Fibroblast of the aortic adventitia (primary cell): ENCODE results near the gene DTNBP1. TPM values are rescaled to one million over a fixed set of nuclear protein-coding genes. Genes with fewer than 3 reads are reported as not detected.

Source experiments
- DNase-seq: peaks from one replicate; pipeline ENCODE4 v3.0.0-alpha.2; 2010; ENCODE audit warnings: low read depth
- H3K4me3 ChIP-seq: 2 replicates; pipeline ENCODE4 v1.5.1; 2011; ENCODE audit warnings: low read depth, mild to moderate bottlenecking, control low read depth, low read length, moderate library complexity
- CTCF ChIP-seq: IDR thresholded peaks from 2 replicates; pipeline ENCODE4 v1.5.1; 2011; ENCODE audit warnings: mild to moderate bottlenecking, low read length, control low read depth, inconsistent platforms; ENCODE audit not compliant: insufficient read depth
- total RNA-seq: library from RNA; depleted of rRNA; stranded (reverse); fragments of >200 nt; gene quantifications from 2 replicates; pipeline ENCODE4 v1.2.3, GENCODE V29; 2012; ENCODE audit warnings: low replicate concordance

Gene DTNBP1
- total RNA-seq, 1 donor, result 5.8 TPM

GRCh38 chr6:15519681-15520080 lies 143.1 kb downstream of the DTNBP1 start:
- no peak overlapping the region for H3K4me3 ChIP-seq
- no peak for TF ChIP-seq CTCF
- no peak for DNase-seq

GRCh38 chr6:15518878-15519277 lies 143.9 kb downstream of the DTNBP1 start:
- no peak overlapping the region for H3K4me3 ChIP-seq
- DNase-seq, result no peak
- no peak for TF ChIP-seq CTCF

GRCh38 chr6:15518057-15518456 lies 144.8 kb downstream of the DTNBP1 start:
- no peak overlapping the region for H3K4me3 ChIP-seq
- TF ChIP-seq CTCF, result no peak
- DNase-seq, result no peak

- no peak overlapping the region for H3K4me3 ChIP-seq
- DNase-seq, result no peak
- no peak for TF ChIP-seq CTCF
Observed at GRCh38 chr6:15517600-15517999, 145.2 kb downstream of the DTNBP1 start.

GRCh38 chr6:15516923-15517560 lies 145.8 kb downstream of the DTNBP1 start:
- TF ChIP-seq CTCF, result no peak
- no peak overlapping the region for H3K4me3 ChIP-seq
- no peak for DNase-seq

GRCh38 chr6:15516378-15516777 lies 146.4 kb downstream of the DTNBP1 start:
- H3K4me3 ChIP-seq, result no peak overlapping the region
- DNase-seq, result no peak
- TF ChIP-seq CTCF, result no peak

GRCh38 chr6:15515660-15516375 lies 147.0 kb downstream of the DTNBP1 start:
- no peak for TF ChIP-seq CTCF
- H3K4me3 ChIP-seq, result no peak overlapping the region
- no peak for DNase-seq
